ENCODE results near the gene CPXM2. TPM values are rescaled to one million over a fixed set of nuclear protein-coding genes. Genes with fewer than 3 reads are reported as not detected.

The CPXM2 gene
- polyA plus RNA-seq, 10 donors: 0.48 to 28.5 (median 1.0) TPM

GRCh38 chr10:123848564-123849457 is 42.8 kb downstream of the CPXM2 start:
- no peak for DNase-seq

GRCh38 chr10:123847686-123848432 is 43.7 kb downstream of the CPXM2 start:
- DNase-seq: peak in 2 of 3 donors; percentile 19 to 33

- DNase-seq: no peak
These were observed 47.8 kb downstream of the CPXM2 start for GRCh38 chr10:123843835-123844234.

- no peak for DNase-seq
These were observed 48.8 kb downstream of the CPXM2 start for GRCh38 chr10:123842692-123843385.

GRCh38 chr10:123841560-123841959 is 50.0 kb downstream of the CPXM2 start:
- no peak for DNase-seq

GRCh38 chr10:123841115-123841514 is 50.5 kb downstream of the CPXM2 start:
- no peak for DNase-seq

GRCh38 chr10:123840714-123841113 is 50.9 kb downstream of the CPXM2 start:
- DNase-seq: no peak

GRCh38 chr10:123838596-123839310 is 52.9 kb downstream of the CPXM2 start:
- no peak for DNase-seq

- no peak for DNase-seq
These were observed 53.9 kb downstream of the CPXM2 start for GRCh38 chr10:123837756-123838155.

GRCh38 chr10:123836418-123837145 is 55.0 kb downstream of the CPXM2 start:
- no peak for DNase-seq

GRCh38 chr10:123835575-123835974 is 56.0 kb downstream of the CPXM2 start:
- no peak for DNase-seq

GRCh38 chr10:123833170-123833850 is 58.3 kb downstream of the CPXM2 start:
- DNase-seq: no peak

- no peak for DNase-seq
These were observed 60.3 kb downstream of the CPXM2 start for GRCh38 chr10:123831259-123831658.

GRCh38 chr10:123821136-123821535 is 70.5 kb downstream of the CPXM2 start:
- no peak for DNase-seq

- no peak for DNase-seq
These were observed 82.0 kb downstream of the CPXM2 start for GRCh38 chr10:123809632-123810031.

- DNase-seq: peak in 1 of 3 donors; percentile 69
These were observed 82.7 kb downstream of the CPXM2 start for GRCh38 chr10:123808906-123809305.

GRCh38 chr10:123808286-123808685 is 83.3 kb downstream of the CPXM2 start:
- no peak for DNase-seq

- DNase-seq: no peak
These were observed 84.1 kb downstream of the CPXM2 start for GRCh38 chr10:123807444-123808035.

GRCh38 chr10:123804716-123805115 is 86.9 kb downstream of the CPXM2 start:
- DNase-seq: peak in 1 of 3 donors; percentile 9

GRCh38 chr10:123800821-123801220 is 90.8 kb downstream of the CPXM2 start:
- no peak for DNase-seq
